Vagina (tissue), 2 donors: ENCODE results near the gene CHL1.

ENCODE experiments used
- CTCF ChIP-seq, 3 experiments: fragments of 450-650 bp in 2 of 3; fragments of 200-600 bp in 1 of 3; sonication (generic) in 1 of 3; IDR thresholded peaks; one replicate each; pipeline ENCODE4 v1.5.1; 2017 to 2019; ENCODE audit warnings: antibody characterized with exemption in 3 of 3, mild to moderate bottlenecking in 2 of 3, moderate library complexity in 2 of 3
- POLR2AphosphoS5 ChIP-seq, 2 donors: sonication (generic); formaldehyde crosslinking; IDR thresholded peaks; one replicate each; pipeline ENCODE4 v1.9.0; 2017; ENCODE audit warnings: antibody characterized with exemption in 2 of 2, mild to moderate bottlenecking in 2 of 2, low read depth in 1 of 2; ENCODE audit not compliant: insufficient read depth in 1 of 2

GRCh38 chr3:307182-307581, 110.6 kb downstream of the CHL1 start:
- TF ChIP-seq CTCF (IDR thresholded peaks at IDR 0.05) (no peak), POLR2AphosphoS5 (IDR thresholded peaks at IDR 0.05; ENCODE audit: insufficient read depth in 1 of 2, low read depth in 1 of 2) (no peak)
